ENCODE results near the gene NUDT6.
"Not testable (repeated sequence)": the region's sequence is repeated elsewhere in the genome, so short reads cannot be mapped to it uniquely, and the experiment has no call there.

The NUDT6 gene

DNA sequence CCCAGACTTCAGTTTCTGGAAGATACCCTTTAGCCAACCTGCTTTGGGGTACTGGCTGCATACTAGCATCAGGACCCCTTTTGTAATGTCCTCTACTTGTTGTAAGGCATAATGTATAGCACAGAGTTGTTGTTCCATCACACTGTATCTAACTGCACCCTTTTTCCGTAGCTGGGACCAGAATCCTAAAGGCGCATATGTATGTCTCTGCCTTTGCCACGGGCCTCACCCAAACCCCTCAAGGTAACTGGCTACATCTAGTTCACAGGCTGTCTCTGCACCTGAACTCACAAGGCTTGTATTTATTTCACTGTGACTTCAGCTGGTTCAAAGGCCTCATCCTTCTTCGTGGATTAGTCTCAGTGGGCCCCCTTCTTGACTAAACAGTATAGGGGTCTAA is 29.6 kb upstream of the NUDT6 start:
- Histone ChIP-seq H3K9ac (ENCODE audit: low read depth, low read length) (no peak overlapping the region), H3K36me3 (ENCODE audit: insufficient read depth, low read length) (peaks cover 70% of the 10 kb centered on the region), H3K9me3 (ENCODE audit: insufficient read depth, low read depth, low read length) (no peaks in the 10 kb centered on the region), H3K4me1 (ENCODE audit: insufficient read depth, low read length) (no peaks in the 10 kb centered on the region), H3K27ac (ENCODE audit: low read depth, low read length) (no peak overlapping the region), H3K4me3 (ENCODE audit: low read length) (no peak overlapping the region), H3K27me3 (ENCODE audit: insufficient read depth, low read length) (no peaks in the 10 kb centered on the region)
- WGBS, result 96% methylated on average over 4 of the region's 4 CpGs

DNA sequence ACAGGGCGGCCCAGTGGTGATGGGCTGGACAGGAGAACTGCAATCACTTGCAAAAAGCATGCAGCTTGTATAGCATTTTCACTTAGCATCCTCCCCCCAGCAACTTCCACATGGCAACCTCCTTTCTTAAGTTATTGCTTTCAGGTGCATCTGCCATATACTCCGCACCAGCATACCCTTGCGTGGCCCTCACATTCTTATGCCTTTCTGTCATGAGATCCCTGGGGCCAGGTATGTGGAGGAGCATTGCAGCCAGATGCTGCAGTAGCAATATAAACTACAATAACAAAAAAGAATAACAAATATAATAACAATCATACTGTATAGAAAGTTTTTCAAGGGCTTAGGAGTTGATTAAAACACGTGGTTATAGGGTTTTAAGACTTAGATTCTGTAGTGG is 26.3 kb upstream of the NUDT6 start:
- H3K9me3 ChIP-seq (ENCODE audit: insufficient read depth, low read depth, low read length), result peaks cover 9% of the 10 kb centered on the region
- 97% methylated on average over 4 of the region's 4 CpGs for WGBS
- H3K27ac ChIP-seq (ENCODE audit: low read depth, low read length), result no peak overlapping the region
- H3K4me3 ChIP-seq (ENCODE audit: low read length), result no peak overlapping the region
- H3K36me3 ChIP-seq (ENCODE audit: insufficient read depth, low read length), result peaks cover 83% of the 10 kb centered on the region
- H3K9ac ChIP-seq (ENCODE audit: low read depth, low read length), result no peak overlapping the region
- H3K27me3 ChIP-seq (ENCODE audit: insufficient read depth, low read length), result no peaks in the 10 kb centered on the region
- no peaks in the 10 kb centered on the region for H3K4me1 ChIP-seq (ENCODE audit: insufficient read depth, low read length)

DNA sequence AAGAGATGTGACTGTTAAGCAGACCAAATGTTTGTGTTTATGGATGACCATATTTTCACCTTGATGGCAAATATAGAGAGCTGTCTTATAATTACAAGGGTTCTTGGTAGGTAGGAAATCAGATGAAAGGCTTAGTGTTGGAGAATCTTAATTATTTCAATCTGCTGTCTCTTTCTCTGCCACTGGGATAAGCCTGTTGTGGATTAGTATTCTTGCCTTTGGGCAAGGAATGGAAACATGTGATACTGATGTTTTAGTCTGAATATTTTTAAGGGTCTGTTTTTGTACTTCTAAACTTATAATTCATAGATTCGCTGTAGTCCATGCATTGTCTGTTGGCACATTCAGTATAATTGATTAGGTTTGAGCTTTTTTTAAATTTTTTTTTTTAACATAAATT is 23.7 kb upstream of the NUDT6 start:
- peaks cover 58% of the 10 kb centered on the region for H3K36me3 ChIP-seq (ENCODE audit: insufficient read depth, low read length)
- no peak overlapping the region for H3K9ac ChIP-seq (ENCODE audit: low read depth, low read length)
- H3K4me3 ChIP-seq (ENCODE audit: low read length), result no peak overlapping the region
- H3K4me1 ChIP-seq (ENCODE audit: insufficient read depth, low read length), result no peaks in the 10 kb centered on the region
- H3K27ac ChIP-seq (ENCODE audit: low read depth, low read length), result no peak overlapping the region
- H3K9me3 ChIP-seq (ENCODE audit: insufficient read depth, low read depth, low read length), result peaks cover 9% of the 10 kb centered on the region
- no peaks in the 10 kb centered on the region for H3K27me3 ChIP-seq (ENCODE audit: insufficient read depth, low read length)
- no CpG with 5 or more reads among the region's 1 CpG for WGBS

DNA sequence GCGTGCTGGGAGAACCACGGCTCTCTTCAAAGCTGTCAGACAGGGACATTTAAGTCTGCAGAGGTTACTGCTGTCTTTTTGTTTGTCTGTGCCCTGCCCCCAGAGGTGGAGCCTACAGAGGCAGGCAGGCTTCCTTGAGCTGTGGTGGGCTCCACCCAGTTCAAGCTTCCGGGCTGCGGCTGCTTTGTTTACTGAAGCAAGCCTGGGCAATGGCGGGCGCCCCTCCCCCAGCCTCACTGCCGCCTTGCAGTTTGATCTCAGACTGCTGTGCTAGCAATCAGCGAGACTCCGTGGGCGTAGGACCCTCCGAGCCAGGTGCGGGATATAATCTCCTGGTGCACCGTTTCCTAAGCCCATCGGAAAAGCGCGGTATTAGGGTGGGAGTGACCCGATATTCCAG is 22.7 kb upstream of the NUDT6 start:
- H3K9me3 ChIP-seq (ENCODE audit: insufficient read depth, low read depth, low read length); H3K27me3 ChIP-seq (ENCODE audit: insufficient read depth, low read length); H3K4me3 ChIP-seq (ENCODE audit: low read length); H3K27ac ChIP-seq (ENCODE audit: low read depth, low read length); H3K9ac ChIP-seq (ENCODE audit: low read depth, low read length); H3K4me1 ChIP-seq (ENCODE audit: insufficient read depth, low read length): not testable (repeated sequence)
- whole genome bisulfite sequencing, result 91% methylated on average over 16 of the region's 17 CpGs
- peaks cover 49% of the 10 kb centered on the region for H3K36me3 ChIP-seq (ENCODE audit: insufficient read depth, low read length)

DNA sequence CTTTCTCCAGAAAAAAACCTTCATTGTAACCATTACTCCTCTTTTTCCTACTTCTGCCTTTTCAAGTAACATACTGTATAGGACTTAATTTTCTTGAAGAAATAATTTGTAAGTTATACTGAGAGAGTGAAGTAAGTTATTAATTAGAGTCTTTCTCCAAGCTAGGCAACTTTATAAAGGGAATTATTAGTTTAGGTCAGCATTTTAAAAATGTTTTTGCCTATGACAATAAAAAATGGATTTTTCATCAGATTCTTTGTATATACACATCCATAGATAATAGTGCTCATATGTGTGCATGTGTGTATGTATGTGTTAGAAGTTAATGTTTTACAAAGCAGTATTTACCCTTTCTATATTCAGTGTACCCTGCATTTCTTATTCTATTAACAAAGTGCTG is 10.4 kb upstream of the NUDT6 start:
- H3K9ac ChIP-seq (ENCODE audit: low read depth, low read length), result no peak overlapping the region
- H3K27me3 ChIP-seq (ENCODE audit: insufficient read depth, low read length), result no peaks in the 10 kb centered on the region
- no peaks in the 10 kb centered on the region for H3K9me3 ChIP-seq (ENCODE audit: insufficient read depth, low read depth, low read length)
- no peak overlapping the region for H3K27ac ChIP-seq (ENCODE audit: low read depth, low read length)
- H3K4me3 ChIP-seq (ENCODE audit: low read length), result no peak overlapping the region
- peaks cover 96% of the 10 kb centered on the region for H3K36me3 ChIP-seq (ENCODE audit: insufficient read depth, low read length)
- H3K4me1 ChIP-seq (ENCODE audit: insufficient read depth, low read length), result no peaks in the 10 kb centered on the region

DNA sequence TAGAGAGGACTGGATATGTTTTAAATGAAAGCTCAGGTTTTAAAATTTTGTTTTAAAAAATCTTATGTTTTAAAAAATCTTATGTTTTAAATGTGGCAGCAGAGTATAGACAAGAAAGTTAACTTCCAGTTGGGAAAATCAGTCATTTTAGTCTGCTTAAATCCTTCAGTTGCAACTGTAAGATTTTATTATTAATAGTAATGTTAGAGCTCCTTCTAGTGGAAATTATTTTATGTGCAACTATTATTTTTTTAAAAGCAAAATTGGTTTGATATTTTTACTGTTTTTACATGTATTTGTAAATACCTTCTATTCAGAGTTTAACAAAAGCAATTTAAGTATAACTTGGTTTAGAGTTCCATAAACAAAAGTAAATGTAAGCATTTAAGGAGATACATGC is 8.5 kb upstream of the NUDT6 start:
- Histone ChIP-seq H3K9me3 (ENCODE audit: insufficient read depth, low read depth, low read length) (no peaks in the 10 kb centered on the region), H3K9ac (ENCODE audit: low read depth, low read length) (no peak overlapping the region), H3K27me3 (ENCODE audit: insufficient read depth, low read length) (no peaks in the 10 kb centered on the region), H3K27ac (ENCODE audit: low read depth, low read length) (no peak overlapping the region), H3K4me3 (ENCODE audit: low read length) (no peak overlapping the region), H3K36me3 (ENCODE audit: insufficient read depth, low read length) (peaks cover 84% of the 10 kb centered on the region), H3K4me1 (ENCODE audit: insufficient read depth, low read length) (no peaks in the 10 kb centered on the region)

DNA sequence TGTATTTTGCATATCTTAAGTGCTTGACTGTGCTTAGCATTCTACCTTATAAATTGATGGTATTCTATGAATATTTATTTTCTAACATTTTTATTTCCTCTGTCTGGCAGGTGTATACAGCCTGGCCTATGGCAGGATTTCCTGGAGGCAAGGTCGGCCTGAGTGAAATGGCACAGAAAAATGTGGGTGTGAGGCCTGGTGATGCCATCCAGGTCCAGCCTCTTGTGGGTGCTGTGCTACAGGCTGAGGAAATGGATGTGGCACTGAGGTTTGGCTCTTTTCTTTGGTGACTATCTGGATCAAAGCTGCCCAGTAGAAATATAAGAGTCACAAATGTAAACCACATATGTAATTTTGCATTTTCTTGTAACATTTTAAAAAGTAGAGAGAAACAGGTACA is 6.5 kb upstream of the NUDT6 start:
- Histone ChIP-seq H3K9me3 (ENCODE audit: insufficient read depth, low read depth, low read length) (no peaks in the 10 kb centered on the region), H3K27me3 (ENCODE audit: insufficient read depth, low read length) (no peaks in the 10 kb centered on the region), H3K27ac (ENCODE audit: low read depth, low read length) (no peak overlapping the region), H3K9ac (ENCODE audit: low read depth, low read length) (no peak overlapping the region), H3K36me3 (ENCODE audit: insufficient read depth, low read length) (peaks cover 65% of the 10 kb centered on the region), H3K4me1 (ENCODE audit: insufficient read depth, low read length) (peaks cover 5% of the 10 kb centered on the region; the same call in 1 of the 2 replicates), H3K4me3 (ENCODE audit: low read length) (no peak overlapping the region)
- WGBS, result 97% methylated on average over 1 of the region's 1 CpG

DNA sequence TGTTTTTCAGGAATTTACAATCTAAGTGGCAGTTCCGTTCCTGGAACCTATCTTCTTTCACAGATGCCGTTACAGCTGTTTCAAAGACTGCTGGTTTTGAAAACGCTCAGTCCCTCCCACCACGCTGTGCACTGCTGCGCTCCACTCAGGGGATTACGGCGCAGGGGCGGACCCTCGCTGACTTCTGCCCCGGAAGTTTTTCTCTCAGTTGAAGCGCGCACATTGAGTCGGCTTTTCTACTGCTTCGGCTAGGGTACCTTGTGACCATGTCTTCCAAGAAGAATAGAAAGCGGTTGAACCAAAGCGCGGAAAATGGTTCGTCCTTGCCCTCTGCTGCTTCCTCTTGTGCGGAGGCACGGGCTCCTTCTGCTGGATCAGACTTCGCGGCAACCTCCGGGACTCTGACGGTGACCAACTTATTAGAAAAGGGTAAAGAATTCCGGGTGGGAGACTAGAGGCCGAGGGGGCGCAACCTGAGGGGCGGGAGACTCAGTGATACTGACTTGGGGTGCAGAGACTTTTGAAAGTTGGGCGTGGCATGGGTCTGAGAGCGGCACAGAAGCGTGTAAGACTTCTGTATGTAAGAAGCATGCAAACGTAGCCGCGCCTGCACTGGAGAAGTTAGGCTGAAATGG is 597 bp upstream of the NUDT6 start:
- Histone ChIP-seq H3K36me3 (ENCODE audit: insufficient read depth, low read length) (peaks cover 7% of the 10 kb centered on the region), H3K9ac (ENCODE audit: low read depth, low read length) (peak overlapping the region; percentile 86), H3K9me3 (ENCODE audit: insufficient read depth, low read depth, low read length) (no peaks in the 10 kb centered on the region), H3K4me1 (ENCODE audit: insufficient read depth, low read length) (peaks cover 12% of the 10 kb centered on the region; the same call in 1 of the 2 replicates), H3K4me3 (ENCODE audit: low read length) (peak overlapping the region; percentile 94), H3K27me3 (ENCODE audit: insufficient read depth, low read length) (no peaks in the 10 kb centered on the region), H3K27ac (ENCODE audit: low read depth, low read length) (peak overlapping the region; percentile 87)
- under 1% methylated on average over 34 of the region's 34 CpGs for WGBS

DNA sequence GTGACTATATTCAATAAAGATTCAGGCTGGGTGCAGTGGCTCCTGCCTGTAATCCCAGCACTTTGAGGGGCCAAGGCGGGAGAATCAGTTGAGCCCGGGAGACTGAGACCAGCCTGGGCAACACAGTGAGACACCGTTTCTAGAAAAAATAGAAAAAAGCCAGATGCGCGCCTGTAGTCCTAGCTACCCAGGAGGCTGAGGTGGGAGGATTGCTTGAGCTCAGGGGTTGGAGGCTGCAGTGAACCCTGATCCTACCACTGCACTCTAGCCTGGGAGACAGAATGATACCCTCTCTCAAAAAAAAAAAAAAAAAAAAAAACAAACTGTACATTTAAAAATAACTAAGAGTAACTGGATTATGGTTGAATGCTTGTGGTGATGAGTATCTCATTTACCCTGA is 1.1 kb downstream of the NUDT6 start:
- H3K27me3 ChIP-seq (ENCODE audit: insufficient read depth, low read length), result no peaks in the 10 kb centered on the region
- WGBS, result 93% methylated on average over 5 of the region's 5 CpGs
- peaks cover 4% of the 10 kb centered on the region; the same call in 1 of the 2 replicates for H3K36me3 ChIP-seq (ENCODE audit: insufficient read depth, low read length)
- H3K27ac ChIP-seq (ENCODE audit: low read depth, low read length), result no peak overlapping the region
- no peaks in the 10 kb centered on the region for H3K9me3 ChIP-seq (ENCODE audit: insufficient read depth, low read depth, low read length)
- peaks cover 12% of the 10 kb centered on the region; the same call in 1 of the 2 replicates for H3K4me1 ChIP-seq (ENCODE audit: insufficient read depth, low read length)
- H3K4me3 ChIP-seq (ENCODE audit: low read length), result peak overlapping the region; percentile 94
- H3K9ac ChIP-seq (ENCODE audit: low read depth, low read length), result peak overlapping the region; percentile 86; the same call in 1 of the 2 replicates

DNA sequence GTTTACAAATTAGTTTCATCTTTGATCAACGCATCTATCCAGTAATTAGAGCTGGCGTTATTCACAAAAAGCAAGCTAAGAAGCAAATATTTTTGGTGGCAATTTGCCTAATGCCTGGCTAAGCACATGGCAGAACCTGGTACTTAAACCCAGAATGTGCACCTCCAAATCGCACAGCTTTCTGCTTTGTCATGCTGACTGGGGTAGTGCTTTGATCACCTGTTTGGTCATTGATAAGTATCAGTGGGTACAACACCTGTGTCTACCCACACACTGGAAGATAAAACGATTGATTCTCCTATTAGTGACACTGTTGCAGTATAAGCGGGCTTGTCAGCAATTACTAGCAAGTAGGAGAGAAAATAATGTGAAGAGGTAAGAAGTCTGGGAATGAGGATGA is 1.9 kb downstream of the NUDT6 start:
- Histone ChIP-seq H3K27me3 (ENCODE audit: insufficient read depth, low read length) (no peaks in the 10 kb centered on the region), H3K4me3 (ENCODE audit: low read length) (no peak overlapping the region), H3K9ac (ENCODE audit: low read depth, low read length) (no peak overlapping the region), H3K9me3 (ENCODE audit: insufficient read depth, low read depth, low read length) (no peaks in the 10 kb centered on the region), H3K4me1 (ENCODE audit: insufficient read depth, low read length) (peaks cover 12% of the 10 kb centered on the region; the same call in 1 of the 2 replicates), H3K27ac (ENCODE audit: low read depth, low read length) (no peak overlapping the region), H3K36me3 (ENCODE audit: insufficient read depth, low read length) (peaks cover 7% of the 10 kb centered on the region; the same call in 1 of the 2 replicates)
- 87% methylated on average over 5 of the region's 5 CpGs for WGBS

DNA sequence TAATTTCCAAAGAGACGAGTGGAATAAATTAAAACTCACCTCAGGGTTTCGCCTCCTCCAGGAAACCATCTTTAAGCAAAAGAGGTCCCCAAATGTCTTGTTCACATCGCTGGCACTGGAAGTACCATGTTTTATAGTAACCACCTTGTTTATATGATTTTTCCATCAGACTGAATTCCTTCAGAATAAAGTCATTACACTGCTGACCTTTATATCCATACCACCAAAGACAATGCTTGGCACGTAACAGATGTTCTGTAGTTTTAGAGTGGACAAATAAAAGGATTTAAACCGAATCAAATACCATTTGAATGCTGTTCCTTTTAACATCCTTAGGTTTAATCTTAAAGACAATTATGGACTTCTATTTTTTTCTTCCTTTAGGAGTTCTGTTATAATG is 4.7 kb downstream of the NUDT6 start:
- Histone ChIP-seq H3K9me3 (ENCODE audit: insufficient read depth, low read depth, low read length) (no peaks in the 10 kb centered on the region), H3K4me1 (ENCODE audit: insufficient read depth, low read length) (peaks cover 6% of the 10 kb centered on the region; the same call in 1 of the 2 replicates), H3K9ac (ENCODE audit: low read depth, low read length) (no peak overlapping the region), H3K36me3 (ENCODE audit: insufficient read depth, low read length) (peaks cover 15% of the 10 kb centered on the region; the same call in 1 of the 2 replicates), H3K27me3 (ENCODE audit: insufficient read depth, low read length) (no peaks in the 10 kb centered on the region), H3K4me3 (ENCODE audit: low read length) (no peak overlapping the region), H3K27ac (ENCODE audit: low read depth, low read length) (no peak overlapping the region)
- 96% methylated on average over 3 of the region's 5 CpGs for WGBS

DNA sequence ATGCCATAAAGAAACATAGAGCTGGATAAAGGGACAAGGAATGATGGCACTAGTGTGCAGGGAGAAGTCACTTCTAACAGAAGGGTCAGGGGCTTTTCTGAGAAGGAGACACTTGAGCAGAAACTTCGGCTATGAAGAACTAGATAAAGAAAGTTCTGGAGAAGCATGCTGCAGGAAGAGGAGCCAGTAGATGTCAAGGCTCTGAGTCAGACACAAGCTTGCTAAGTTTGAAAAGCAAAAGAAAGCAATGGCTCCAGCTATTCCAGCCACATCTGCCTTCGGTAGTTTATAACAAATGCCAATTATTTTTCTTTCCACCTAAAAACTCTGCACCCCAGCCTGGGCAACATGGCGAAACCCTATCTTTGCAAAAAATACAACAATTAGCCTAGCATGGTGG is 7.5 kb downstream of the NUDT6 start:
- H3K9me3 ChIP-seq (ENCODE audit: insufficient read depth, low read depth, low read length), result no peaks in the 10 kb centered on the region
- H3K27ac ChIP-seq (ENCODE audit: low read depth, low read length), result no peak overlapping the region
- H3K4me1 ChIP-seq (ENCODE audit: insufficient read depth, low read length), result no peaks in the 10 kb centered on the region
- H3K9ac ChIP-seq (ENCODE audit: low read depth, low read length), result no peak overlapping the region
- no peak overlapping the region for H3K4me3 ChIP-seq (ENCODE audit: low read length)
- peaks cover 19% of the 10 kb centered on the region for H3K36me3 ChIP-seq (ENCODE audit: insufficient read depth, low read length)
- no peaks in the 10 kb centered on the region for H3K27me3 ChIP-seq (ENCODE audit: insufficient read depth, low read length)
- 82% methylated on average over 3 of the region's 3 CpGs for WGBS
